HFFc6 (cell line): Measurements from ENCODE around the gene HLX. TPM values are rescaled to one million over a fixed set of nuclear protein-coding genes. Genes with fewer than 3 reads are reported as not detected.

Experiments used
- DNase-seq: peaks from one replicate; pipeline ENCODE4 v3.0.0-alpha.2; 2018
- H3K27ac Mint-ChIP-seq: 2 replicates; pipeline ENCODE4 v1.8.0; 2020; ENCODE audit warnings: mild to moderate bottlenecking, mixed read lengths
- H3K27me3 Mint-ChIP-seq: 2 replicates; pipeline ENCODE4 v1.8.0; 2021; ENCODE audit warnings: mild to moderate bottlenecking, moderate library complexity, mixed read lengths; ENCODE audit not compliant: insufficient read depth
- H3K36me3 Mint-ChIP-seq: 2 replicates; pipeline ENCODE4 v1.8.0; 2021; ENCODE audit warnings: low read depth, mixed read lengths
- H3K4me1 Mint-ChIP-seq: 2 replicates; pipeline ENCODE4 v1.8.0; 2020; ENCODE audit warnings: low read depth, mixed read lengths
- H3K4me3 Mint-ChIP-seq: 2 replicates; pipeline ENCODE4 v1.8.0; 2020; ENCODE audit warnings: mild to moderate bottlenecking, moderate library complexity, mixed read lengths
- H3K9me3 Mint-ChIP-seq: 2 replicates; pipeline ENCODE4 v1.8.0; 2020; ENCODE audit warnings: mild to moderate bottlenecking, mixed read lengths
- CTCF ChIP-seq: fragments of 200-600 bp; sonication (generic); IDR thresholded peaks from 2 replicates; pipeline ENCODE4 v1.5.0; 2021; ENCODE audit warnings: antibody characterized with exemption, mild to moderate bottlenecking
- total RNA-seq, 6 experiments: library from RNA; stranded (reverse); fragmentation: NEBNext Ultra II Directional; extraction: Animal tissue kit (Norgen Biotek cat#: 25700); gene quantifications; 2 replicates in 1 of 6; 3 replicates in 5 of 6; pipeline ENCODE4 v1.2.3, GENCODE V29; 2021

Gene HLX
- total RNA-seq, 6 experiments from 2014 or later: 9.9 to 14.3 (median 11.3) TPM

GRCh38 chr1:220841293-220841692, 38.0 kb upstream of the HLX start:
- DNase-seq: no peak
- Mint-ChIP-seq H3K4me3 (no peak overlapping the region), H3K36me3 (no peaks in the 10 kb centered on the region; the same call in 1 of the 2 replicates)

GRCh38 chr1:220843481-220844011, 35.7 kb upstream of the HLX start:
- Mint-ChIP-seq H3K4me1 (peaks cover 17% of the 10 kb centered on the region), H3K9me3 (no peaks in the 10 kb centered on the region), H3K27me3 (peaks cover 9% of the 10 kb centered on the region), H3K27ac (no peak overlapping the region), H3K4me3 (no peak overlapping the region), H3K36me3 (no peaks in the 10 kb centered on the region; the same call in 1 of the 2 replicates)
- DNase-seq: no peak
- TF ChIP-seq CTCF: no peak

More at GRCh38 chr1:220841293-220841692, 38.0 kb upstream of the HLX start:
- Mint-ChIP-seq H3K4me1 (peaks cover 21% of the 10 kb centered on the region), H3K27ac (no peak overlapping the region), H3K27me3 (peaks cover 9% of the 10 kb centered on the region), H3K9me3 (no peaks in the 10 kb centered on the region)
- peak; percentile 30; the same call in 1 of the 2 replicates for TF ChIP-seq CTCF

- Mint-ChIP-seq H3K27me3 (no peaks in the 10 kb centered on the region; the same call in 1 of the 2 replicates), H3K4me3 (no peak overlapping the region), H3K36me3 (no peaks in the 10 kb centered on the region), H3K4me1 (peaks cover 11% of the 10 kb centered on the region; the same call in 1 of the 2 replicates), H3K27ac (no peak overlapping the region), H3K9me3 (peaks cover 9% of the 10 kb centered on the region)
- no peak for TF ChIP-seq CTCF
- no peak for DNase-seq
These were observed 26.8 kb upstream of the HLX start for GRCh38 chr1:220852408-220852807.

GRCh38 chr1:220872296-220872695, 6.9 kb upstream of the HLX start:
- no peaks in the 10 kb centered on the region for H3K9me3 Mint-ChIP-seq
- DNase-seq: no peak
- H3K27me3 Mint-ChIP-seq: no peaks in the 10 kb centered on the region
- H3K4me3 Mint-ChIP-seq: no peak overlapping the region
- no peaks in the 10 kb centered on the region; the same call in 1 of the 2 replicates for H3K36me3 Mint-ChIP-seq
- H3K27ac Mint-ChIP-seq: no peak overlapping the region
- no peak for TF ChIP-seq CTCF
- H3K4me1 Mint-ChIP-seq: peaks cover 14% of the 10 kb centered on the region

GRCh38 chr1:220873087-220873486, 6.2 kb upstream of the HLX start:
- no peak for DNase-seq
- Mint-ChIP-seq H3K36me3 (no peaks in the 10 kb centered on the region), H3K4me3 (no peak overlapping the region), H3K27me3 (no peaks in the 10 kb centered on the region), H3K9me3 (no peaks in the 10 kb centered on the region), H3K4me1 (peaks cover 15% of the 10 kb centered on the region), H3K27ac (no peak overlapping the region)
- TF ChIP-seq CTCF: no peak
